Loucy (cell line): ENCODE results near the gene C5orf46.

ENCODE experiments used
- H2AFZ ChIP-seq: fragments of 200-600 bp; sonication (generic); 2 replicates; pipeline ENCODE4 v1.6.0; 2016; ENCODE audit warnings: antibody characterized with exemption, mild to moderate bottlenecking, low read length, moderate library complexity
- H3F3A ChIP-seq: fragments of 200-600 bp; 2 replicates; pipeline ENCODE4 v1.6.0; 2016; ENCODE audit warnings: antibody characterized with exemption, low read depth, mild to moderate bottlenecking
- H3K27me3 ChIP-seq: fragments of 200-600 bp; sonication (generic); 2 replicates; pipeline ENCODE4 v1.6.1; 2014; ENCODE audit warnings: low read length, mild to moderate bottlenecking; ENCODE audit not compliant: insufficient read depth, poor library complexity, severe bottlenecking
- H3K36me3 ChIP-seq: fragments of 200-600 bp; sonication (generic); 2 replicates; pipeline ENCODE4 v1.6.1; 2016; ENCODE audit warnings: low read length; ENCODE audit not compliant: insufficient read depth
- H3K4me1 ChIP-seq: fragments of 200-600 bp; sonication (generic); 2 replicates; pipeline ENCODE4 v1.5.1; 2014; ENCODE audit warnings: low read length, mild to moderate bottlenecking; ENCODE audit not compliant: insufficient read depth, poor library complexity, severe bottlenecking
- H3K4me2 ChIP-seq: fragments of 200-600 bp; sonication (generic); 2 replicates; pipeline ENCODE4 v1.6.0; 2014; ENCODE audit warnings: antibody characterized with exemption, low read length, low read depth, mild to moderate bottlenecking; ENCODE audit not compliant: poor library complexity, severe bottlenecking
- H3K4me3 ChIP-seq: fragments of 200-600 bp; sonication (generic); 2 replicates; pipeline ENCODE4 v1.5.1; 2014; ENCODE audit warnings: low read length, mild to moderate bottlenecking, mixed read lengths; ENCODE audit not compliant: poor library complexity, severe bottlenecking
- H3K79me2 ChIP-seq: fragments of 200-600 bp; sonication (generic); 2 replicates; pipeline ENCODE4 v1.6.1; 2014; ENCODE audit warnings: low read length; ENCODE audit not compliant: insufficient read depth
- H3K9ac ChIP-seq: fragments of 200-600 bp; sonication (generic); 2 replicates; pipeline ENCODE4 v1.6.0; 2014; ENCODE audit warnings: mild to moderate bottlenecking, low read depth, low read length, moderate library complexity; ENCODE audit not compliant: poor library complexity, severe bottlenecking
- H3K9me2 ChIP-seq: fragments of 200-600 bp; sonication (generic); replicated peaks from 2 replicates; pipeline ENCODE4 v1.6.1; 2016; ENCODE audit warnings: low read depth, low read length, mixed read lengths
- H3K9me3 ChIP-seq: fragments of 200-600 bp; sonication (generic); 2 replicates; pipeline ENCODE4 v1.6.1; 2014; ENCODE audit warnings: mild to moderate bottlenecking, antibody characterized with exemption, low read length, low read depth; ENCODE audit not compliant: insufficient read depth
- H4K20me1 ChIP-seq: fragments of 200-600 bp; sonication (generic); 2 replicates; pipeline ENCODE4 v1.6.0; 2014; ENCODE audit warnings: antibody characterized with exemption, low read length, mild to moderate bottlenecking; ENCODE audit not compliant: insufficient read depth, poor library complexity, severe bottlenecking
- EZH2phosphoT487 ChIP-seq: fragments of 200-600 bp; IDR thresholded peaks from 2 replicates; pipeline ENCODE4 v1.6.1; 2018; ENCODE audit warnings: antibody characterized with exemption, mild to moderate bottlenecking, moderate library complexity, borderline replicate concordance
- TF ChIP-seq, protein P1 (sequence below): fragments of 200-600 bp; sonication (generic); conservative IDR thresholded peaks from 2 replicates; pipeline ENCODE4 v1.5.1; 2014; ENCODE audit warnings: mild to moderate bottlenecking, antibody characterized with exemption, low read length

C5orf46 gene

DNA sequence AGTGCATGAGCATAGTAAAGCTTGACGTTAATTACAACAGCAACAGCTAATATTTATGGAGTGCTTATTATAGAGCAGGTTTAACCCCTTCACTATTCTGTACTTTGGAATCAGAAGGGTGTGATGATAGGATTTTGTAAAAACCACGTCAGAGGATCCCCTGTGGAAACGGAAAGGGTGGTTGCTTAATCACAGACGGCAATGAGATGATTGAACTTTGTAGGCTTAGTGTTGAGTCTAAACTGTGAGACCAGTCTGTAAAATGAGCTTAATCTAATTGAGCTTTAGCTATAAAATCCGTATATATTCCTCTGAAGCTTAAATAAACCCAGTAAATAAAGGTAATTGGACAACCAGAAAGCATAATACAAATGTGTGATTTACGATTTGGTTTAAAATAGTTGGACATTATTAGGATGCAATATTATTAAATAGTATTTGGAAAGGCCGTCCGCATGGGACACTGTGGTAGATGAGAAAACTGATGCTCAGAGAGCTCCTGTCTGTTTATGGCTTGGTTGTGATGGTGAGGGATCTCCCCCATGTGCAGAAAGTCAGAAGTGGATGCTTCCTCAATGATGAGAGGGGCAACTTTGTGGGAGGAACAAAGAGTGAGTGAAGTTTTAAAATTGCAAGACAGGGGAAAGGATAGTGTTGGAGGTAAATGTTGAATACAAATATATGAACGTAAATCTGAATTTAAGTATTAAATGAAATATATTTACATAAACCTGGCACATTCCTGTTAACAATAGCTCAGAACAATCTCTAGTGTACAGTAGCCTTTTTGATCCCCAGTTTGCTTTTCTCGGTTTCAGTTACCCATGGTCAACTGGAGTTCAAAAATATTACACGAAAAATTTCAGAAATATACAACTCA is 51.2 kb downstream of the C5orf46 start:
- no peak overlapping the region for H3K9ac ChIP-seq

DNA sequence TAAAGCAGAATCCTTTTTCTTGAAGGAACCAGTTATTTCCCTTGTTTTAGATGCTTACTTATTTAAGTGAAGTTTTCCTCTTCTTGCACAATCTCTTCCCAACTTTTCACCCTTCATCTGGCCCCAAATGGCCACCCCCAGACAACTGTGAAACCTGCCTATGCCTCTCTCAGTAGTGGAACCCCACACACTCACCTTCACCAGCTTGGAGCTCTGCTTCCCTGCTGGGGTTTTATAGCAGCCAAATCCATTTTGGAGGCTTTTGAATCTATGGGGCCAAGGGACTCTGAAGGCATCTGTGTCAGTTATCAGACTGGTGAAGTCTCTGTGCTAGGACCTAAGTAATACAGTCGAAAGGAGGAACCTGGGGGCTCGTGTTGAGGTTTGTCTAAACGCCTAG is 52.0 kb downstream of the C5orf46 start:
- H3K4me1 ChIP-seq: no peaks in the 10 kb centered on the region
- H3K9me3 ChIP-seq: no peaks in the 10 kb centered on the region
- TF ChIP-seq, protein P1, sequence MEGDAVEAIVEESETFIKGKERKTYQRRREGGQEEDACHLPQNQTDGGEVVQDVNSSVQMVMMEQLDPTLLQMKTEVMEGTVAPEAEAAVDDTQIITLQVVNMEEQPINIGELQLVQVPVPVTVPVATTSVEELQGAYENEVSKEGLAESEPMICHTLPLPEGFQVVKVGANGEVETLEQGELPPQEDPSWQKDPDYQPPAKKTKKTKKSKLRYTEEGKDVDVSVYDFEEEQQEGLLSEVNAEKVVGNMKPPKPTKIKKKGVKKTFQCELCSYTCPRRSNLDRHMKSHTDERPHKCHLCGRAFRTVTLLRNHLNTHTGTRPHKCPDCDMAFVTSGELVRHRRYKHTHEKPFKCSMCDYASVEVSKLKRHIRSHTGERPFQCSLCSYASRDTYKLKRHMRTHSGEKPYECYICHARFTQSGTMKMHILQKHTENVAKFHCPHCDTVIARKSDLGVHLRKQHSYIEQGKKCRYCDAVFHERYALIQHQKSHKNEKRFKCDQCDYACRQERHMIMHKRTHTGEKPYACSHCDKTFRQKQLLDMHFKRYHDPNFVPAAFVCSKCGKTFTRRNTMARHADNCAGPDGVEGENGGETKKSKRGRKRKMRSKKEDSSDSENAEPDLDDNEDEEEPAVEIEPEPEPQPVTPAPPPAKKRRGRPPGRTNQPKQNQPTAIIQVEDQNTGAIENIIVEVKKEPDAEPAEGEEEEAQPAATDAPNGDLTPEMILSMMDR: no peak
- no peak for TF ChIP-seq EZH2phosphoT487
- H3F3A ChIP-seq: no peaks in the 10 kb centered on the region
- no peak overlapping the region for H3K4me3 ChIP-seq
- H3K27me3 ChIP-seq: no peaks in the 10 kb centered on the region
- H2AFZ ChIP-seq: no peak overlapping the region
- H3K4me2 ChIP-seq: no peak overlapping the region
- H3K79me2 ChIP-seq: no peaks in the 10 kb centered on the region
- no peaks in the 10 kb centered on the region for H4K20me1 ChIP-seq
- H3K9me2 ChIP-seq: no peaks in the 10 kb centered on the region
- no peaks in the 10 kb centered on the region for H3K36me3 ChIP-seq
- H3K9ac ChIP-seq: no peak overlapping the region

More for the DNA sequence above, 51.2 kb downstream of the C5orf46 start:
- Histone ChIP-seq H3K36me3 (no peaks in the 10 kb centered on the region), H3K4me3 (no peak overlapping the region), H3K4me2 (no peak overlapping the region), H2AFZ (no peak overlapping the region), H3F3A (no peaks in the 10 kb centered on the region), H3K9me3 (no peaks in the 10 kb centered on the region), H3K9me2 (no peaks in the 10 kb centered on the region), H3K79me2 (no peaks in the 10 kb centered on the region), H4K20me1 (no peaks in the 10 kb centered on the region), H3K27me3 (no peaks in the 10 kb centered on the region), H3K4me1 (no peaks in the 10 kb centered on the region)
- TF ChIP-seq, protein P1: no peak
- TF ChIP-seq EZH2phosphoT487: no peak

DNA sequence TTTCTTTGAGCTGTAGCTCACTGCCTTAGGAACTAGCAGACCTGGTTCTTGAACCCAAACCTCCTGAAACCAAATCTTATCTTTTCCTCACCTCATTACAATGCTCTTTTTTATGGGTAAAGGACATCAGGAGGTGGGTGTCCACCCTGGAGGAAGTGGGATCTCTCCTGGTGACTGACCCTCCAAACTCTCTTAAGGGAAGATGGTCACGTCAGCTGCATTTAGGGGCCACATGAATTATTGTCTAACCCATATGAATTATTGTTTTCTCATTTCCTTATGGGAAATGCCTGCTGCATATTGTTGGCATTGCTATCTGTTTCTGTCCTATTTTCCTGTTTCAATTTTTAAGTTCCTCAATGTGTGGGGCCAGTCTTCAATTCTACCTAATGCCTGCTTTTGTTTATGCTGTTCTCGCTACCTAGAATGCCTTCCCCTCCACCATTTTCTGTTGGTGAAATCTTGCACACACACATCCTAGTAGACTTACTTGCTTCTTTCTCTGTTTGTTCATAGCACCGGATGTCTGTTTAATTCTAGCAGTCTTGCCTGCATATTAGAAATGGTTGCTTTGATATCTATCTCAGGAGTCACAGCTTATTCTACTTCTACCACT is 52.9 kb downstream of the C5orf46 start:
- Histone ChIP-seq H3K79me2 (no peaks in the 10 kb centered on the region), H3K9me2 (no peaks in the 10 kb centered on the region), H3K9ac (no peak overlapping the region), H3F3A (no peaks in the 10 kb centered on the region), H3K36me3 (no peaks in the 10 kb centered on the region), H3K9me3 (no peaks in the 10 kb centered on the region), H3K4me2 (no peak overlapping the region), H2AFZ (no peak overlapping the region), H4K20me1 (no peaks in the 10 kb centered on the region), H3K4me3 (no peak overlapping the region), H3K27me3 (no peaks in the 10 kb centered on the region), H3K4me1 (no peaks in the 10 kb centered on the region)
- TF ChIP-seq, protein P1: no peak
- TF ChIP-seq EZH2phosphoT487: no peak
